HG03066 (cell line): ENCODE data around the gene TMEM255B.
"Not testable (repeated sequence)": the region's sequence is repeated elsewhere in the genome, so short reads cannot be mapped to it uniquely, and the experiment has no call there.

Experiments
- ATAC-seq: cut with Tn5 transposase; IDR thresholded peaks from one replicate; pipeline ENCODE4 v1.9.1; 2021; ENCODE audit warnings: low read depth; ENCODE audit not compliant: unreplicated experiment

Gene TMEM255B

DNA sequence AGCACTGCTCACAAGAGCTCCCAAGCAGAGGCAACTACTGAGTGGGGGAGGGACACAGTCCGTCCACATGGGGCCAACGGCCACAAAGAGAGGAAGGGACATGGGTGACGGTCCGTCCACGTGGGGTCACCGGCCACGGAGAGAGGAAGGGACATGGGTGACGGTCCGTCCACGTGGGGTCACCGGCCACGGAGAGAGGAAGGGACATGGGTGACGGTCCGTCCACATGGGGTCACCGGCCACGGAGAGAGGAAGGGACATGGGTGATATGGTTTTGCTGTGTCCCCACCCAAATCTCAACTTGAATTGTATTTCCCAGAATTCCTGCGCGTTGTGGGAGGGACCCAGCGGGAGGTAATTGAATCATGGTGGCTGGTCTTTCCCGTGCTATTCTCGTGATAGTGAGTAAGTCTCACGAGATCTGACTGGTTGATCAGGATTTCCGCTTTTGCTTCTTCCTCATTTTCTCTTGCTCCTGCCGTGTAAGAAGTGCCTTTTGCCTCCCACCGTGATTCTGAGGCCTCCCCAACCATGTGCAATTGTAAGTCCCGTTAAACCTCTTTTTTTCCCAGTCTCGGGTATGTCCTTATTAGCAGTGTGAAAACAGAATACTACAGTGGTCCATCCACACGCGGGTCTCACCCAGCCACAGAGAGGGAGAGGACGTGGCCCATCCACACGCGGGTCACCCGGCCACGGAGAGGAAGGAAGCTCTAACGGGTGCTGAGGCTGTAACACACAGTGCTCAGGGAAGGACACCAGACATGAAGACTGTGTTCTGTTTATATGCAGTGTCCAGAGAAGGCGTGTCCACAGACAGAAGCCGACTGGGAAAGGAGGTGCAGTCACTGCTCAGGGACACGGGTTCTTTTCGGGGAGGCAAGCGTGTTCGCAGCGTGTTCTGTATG lies 56.4 kb downstream of the TMEM255B start:
- ATAC-seq, result no peak

DNA sequence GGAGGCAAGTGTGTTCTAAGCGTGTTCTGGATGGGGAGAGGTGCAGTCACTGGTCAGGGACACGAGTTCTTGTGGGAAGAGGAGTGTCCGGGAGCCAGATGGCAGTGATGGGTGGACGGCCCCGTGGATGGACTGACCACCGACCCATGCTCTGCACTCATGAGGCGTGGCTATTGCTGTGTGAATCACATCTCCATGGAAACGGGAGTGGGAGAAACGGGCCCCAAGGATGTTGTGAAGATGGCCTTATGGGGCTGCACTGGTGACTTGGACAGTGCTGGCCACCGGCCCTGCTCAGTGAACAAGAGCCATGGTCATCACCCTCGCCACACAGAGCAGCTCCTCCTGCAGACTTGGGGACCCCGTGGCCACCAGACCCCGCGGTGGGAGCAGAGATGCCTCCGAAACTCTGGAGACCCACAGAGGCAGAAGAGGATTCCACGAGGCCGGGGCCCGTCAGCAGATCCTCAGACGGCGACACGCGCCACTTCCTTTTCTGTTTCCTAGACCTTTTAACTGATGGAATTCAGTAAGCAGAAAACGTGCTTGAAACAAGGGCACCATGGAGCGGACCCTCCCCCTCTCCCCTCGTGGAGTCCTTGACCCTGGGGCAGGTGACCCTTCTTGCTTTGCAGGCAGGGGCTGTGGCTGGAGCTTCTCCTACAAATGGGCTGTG lies 57.4 kb downstream of the TMEM255B start:
- no peak for ATAC-seq

DNA sequence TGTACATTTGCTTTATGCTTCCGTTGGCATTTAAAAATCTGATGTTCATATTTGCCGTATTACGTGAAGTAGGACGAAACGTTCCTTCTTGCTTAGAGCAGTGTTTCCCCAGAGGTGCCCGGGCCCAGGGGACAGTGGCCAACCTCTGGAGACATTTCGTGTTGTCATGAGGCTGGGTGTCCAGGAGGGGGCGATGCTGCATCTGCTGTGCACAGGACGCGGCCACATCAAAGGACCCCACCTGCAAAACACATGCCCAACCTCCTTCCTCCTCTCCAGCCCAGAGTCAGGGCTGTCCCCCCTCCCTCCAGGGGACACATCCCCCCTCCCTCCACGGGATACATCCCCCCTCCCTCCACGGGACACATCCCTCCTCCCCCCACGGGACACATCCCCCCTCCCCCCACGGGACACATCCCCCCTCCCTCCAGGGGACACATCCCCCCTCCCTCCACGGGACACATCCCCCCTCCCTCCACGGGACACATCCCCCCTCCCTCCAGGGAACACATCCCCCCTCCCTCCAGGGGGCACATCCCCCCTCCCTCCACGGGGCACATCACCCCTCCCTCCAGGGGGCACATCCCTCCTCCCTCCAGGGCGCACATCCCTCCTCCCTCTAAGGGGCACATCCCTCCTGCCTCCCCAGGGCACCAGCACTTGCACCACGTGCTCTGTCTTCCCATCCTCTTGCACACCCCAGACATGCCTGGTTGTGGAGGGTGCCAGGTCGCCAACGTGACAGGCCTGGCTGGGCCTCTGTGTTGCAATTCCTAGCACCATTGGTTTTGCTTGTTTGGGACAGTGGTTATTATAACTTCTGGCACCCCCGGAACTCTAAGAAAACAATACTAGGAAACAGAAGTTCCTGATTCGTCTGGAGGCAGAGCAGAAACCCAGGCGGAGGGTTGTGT lies 58.2 kb downstream of the TMEM255B start:
- no peak for ATAC-seq

DNA sequence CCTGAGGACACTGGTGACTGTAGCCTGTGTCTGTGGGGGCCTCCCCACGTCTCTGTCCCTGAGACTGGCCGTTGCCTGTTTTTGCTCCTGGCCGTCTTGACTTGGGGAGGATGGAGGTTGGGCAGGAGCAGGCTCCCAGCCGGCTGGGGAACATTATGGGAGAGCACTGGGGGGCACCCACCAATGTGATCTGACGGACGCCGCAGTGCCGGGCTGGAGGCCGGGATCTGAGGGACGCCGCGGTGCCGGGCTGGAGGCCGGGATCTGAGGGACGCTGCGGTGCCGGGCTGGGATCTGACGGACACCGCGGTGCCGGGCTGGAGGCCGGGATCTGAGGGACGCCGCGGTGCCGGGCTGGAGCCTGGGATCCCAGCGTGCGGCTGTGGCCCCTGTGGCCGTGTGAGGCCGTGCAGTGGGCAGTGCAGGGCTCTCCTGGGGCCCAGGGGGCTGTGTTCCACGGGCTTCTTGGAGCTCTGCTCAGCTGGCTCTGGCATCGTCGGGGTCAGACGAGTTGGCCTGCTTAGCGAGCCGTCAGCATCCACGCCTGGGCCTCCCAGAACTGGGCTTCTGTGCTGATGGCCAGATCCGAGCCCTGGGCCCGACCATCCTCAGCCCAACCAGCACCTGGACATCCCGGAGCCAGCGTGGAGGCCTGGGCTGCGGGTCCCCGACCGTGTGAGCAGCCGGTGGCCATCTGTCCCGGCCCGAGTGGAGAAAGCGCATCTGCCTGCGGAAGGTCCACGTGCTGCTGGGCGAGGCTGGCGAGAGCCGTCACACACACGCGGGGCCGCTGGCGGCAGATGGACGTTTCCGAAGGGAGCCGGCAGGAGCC lies 59.0 kb downstream of the TMEM255B start:
- no peak for ATAC-seq

DNA sequence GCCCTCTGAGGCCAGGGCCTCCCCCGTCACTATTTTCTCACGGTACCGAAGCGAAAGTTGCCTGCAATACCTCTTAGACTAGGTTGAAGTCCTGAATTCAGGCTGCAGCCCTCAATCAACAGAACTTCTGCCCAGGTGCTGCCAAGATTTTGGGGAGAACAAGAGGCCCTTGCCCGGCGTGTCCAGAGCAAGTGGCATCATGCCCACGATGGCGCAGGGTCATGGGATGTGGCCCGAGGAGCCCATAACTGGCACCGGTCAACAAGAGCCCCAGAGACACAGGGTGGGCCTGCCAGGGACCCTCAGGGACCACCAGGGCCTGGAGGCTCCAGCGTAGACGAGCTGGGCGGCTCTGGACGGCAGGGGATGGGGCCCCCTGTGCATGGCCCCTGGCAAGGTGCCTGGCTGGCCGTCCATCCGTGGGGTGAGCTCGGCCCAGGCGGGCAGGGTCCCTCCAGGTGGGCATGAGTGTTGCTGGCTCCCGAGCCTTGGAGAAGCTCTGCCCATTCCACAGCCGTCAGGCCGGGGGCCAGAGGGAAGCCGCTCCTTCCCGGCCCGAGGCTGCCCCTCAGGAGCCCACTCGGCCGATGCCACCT lies 59.8 kb downstream of the TMEM255B start:
- no peak for ATAC-seq

DNA sequence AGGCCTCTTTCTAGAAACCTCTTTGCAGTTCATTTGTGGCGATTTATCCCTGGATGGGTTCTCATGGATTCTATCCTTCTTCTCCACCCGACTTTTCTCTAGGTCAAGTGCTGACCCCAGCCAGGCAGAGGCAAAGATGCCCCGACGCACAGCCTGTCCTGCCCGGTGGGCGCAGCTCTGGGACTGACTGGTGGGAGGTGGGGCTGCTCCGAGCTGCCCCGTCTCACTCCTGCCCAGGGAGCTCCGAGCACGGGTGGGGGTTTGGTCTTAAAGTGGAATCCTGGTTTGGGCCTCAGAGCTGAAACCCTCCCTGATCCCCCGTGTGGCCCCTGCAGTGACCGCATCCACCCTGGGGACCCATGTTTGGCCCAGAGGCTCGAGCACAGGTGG lies 60.3 kb downstream of the TMEM255B start:
- no peak for ATAC-seq

DNA sequence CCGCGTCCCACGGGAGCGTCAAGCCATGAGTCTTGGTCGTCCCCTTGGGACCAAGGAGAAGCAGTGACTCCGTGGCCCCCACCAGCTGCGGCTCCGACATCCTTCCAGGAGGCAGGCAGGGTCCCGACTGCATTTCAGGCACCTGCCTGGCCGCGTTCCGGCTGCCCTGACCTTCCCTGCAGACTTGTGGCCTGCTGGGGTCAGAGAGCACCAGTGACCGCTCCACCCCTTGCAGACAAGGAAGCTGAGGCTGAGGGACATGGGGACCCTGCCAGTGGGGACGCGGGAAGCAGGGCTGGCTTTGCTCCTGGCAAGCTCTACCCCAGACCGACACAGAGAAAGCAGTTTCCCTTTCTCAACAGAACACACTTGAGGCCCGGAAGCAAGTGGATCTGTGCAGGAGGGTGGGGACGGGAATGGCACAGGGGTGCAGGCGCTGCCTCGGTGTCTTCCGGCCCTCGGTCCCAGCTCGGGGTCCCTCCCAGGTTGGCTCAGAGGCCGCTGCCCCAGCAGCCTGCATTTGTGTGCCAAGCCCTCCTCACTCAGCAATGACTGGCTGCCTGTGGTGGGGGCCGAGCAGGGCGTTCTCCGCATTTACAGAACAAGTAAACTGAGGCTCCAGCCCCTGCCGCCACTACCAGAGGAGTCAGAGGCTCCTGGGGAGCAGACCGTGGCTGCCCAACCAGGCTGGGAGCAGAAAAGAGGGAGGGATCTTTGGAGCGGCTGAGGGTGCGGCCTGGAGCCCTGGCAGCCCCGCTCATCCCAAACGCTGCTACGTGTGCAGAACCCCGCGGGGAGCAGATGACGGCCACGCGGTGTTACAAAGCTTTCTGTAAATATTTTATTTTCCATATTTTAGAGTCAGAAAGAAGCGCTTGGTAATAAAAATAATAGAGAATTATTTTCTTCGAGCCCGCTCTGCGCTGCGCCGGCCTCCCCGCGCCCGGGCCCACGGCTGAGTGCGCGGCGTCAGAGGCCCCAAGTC lies 61.0 kb downstream of the TMEM255B start:
- no peak for ATAC-seq

DNA sequence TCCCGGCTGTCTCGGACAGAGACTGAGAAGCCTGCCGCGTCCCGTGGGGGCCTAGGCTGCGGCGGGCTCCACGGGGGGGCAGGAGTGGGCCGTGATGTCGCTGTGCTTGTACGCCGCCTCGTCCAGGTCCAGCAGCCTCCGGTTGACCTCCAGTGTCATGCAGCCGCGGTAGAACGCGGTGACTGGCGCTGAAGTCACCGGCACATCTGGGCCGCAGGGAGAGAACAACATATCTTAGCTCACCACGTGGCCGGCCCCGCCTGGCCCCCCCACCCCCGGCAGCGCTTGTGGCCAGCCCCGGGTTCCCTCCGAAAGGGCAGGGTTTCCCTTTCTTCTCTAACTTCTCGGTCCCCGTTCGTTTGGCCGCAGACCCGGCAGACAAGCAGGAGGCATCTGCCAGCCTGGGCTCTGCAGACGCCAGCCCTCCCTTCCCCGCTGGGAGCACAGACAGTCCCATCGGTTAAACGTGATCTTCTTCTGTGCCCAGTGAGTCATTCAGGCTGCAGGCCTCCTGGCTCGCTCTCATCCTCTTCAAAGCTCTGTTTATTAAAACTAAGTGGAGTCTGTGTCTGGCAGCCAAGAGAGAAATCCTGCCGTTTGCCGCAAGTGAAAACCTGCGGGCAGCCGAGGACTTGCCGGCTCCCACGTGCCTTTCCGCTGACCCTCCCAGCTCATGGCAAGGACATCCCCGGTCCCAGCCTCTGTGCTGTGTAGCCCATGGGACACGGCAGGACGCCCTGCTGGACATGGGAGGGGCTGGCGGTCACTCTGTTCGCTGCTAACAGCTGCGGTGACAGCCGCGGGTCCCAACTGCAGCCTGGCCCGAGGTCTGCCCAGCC lies 62.0 kb downstream of the TMEM255B start:
- ATAC-seq, result no peak

DNA sequence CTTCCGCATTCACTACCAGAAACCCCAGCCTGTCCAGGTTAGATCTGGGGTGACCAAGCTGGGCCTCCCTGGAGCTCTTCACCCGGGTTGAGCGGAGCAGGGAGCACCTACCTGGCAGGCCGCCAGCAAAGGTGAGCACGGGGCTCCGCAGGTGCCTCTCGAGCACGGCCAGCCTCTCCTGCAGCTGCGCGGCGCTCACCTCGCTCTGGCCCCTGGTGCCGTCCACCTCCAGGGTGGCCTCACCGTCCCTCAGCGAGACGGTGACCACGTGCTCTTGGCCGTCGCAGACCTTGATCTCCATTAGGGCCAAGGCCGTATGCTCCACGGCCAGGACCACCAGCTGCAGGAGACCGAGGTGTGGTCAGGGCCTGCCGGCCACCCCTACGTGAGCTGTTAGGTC lies 62.8 kb downstream of the TMEM255B start:
- ATAC-seq, result no peak

DNA sequence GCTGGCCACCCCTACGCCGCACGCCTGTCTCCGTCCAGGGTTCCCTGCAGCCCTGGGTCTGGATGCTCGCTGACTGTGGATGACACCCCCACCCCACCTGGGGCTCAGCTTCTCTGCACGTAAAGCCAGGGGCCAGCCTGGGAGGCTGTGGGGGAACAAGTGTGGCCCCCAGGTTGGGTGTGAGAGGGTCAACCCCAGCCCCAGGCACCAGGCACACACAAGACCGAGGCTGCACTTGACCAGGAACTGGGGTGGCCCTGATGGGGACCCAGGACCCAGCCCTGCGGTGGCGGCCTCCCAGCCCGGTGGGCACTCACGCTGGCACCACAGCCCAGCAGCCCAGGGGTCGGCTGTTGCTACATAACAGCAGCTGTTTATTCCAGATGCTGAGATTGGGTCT lies 63.2 kb downstream of the TMEM255B start:
- no peak for ATAC-seq

DNA sequence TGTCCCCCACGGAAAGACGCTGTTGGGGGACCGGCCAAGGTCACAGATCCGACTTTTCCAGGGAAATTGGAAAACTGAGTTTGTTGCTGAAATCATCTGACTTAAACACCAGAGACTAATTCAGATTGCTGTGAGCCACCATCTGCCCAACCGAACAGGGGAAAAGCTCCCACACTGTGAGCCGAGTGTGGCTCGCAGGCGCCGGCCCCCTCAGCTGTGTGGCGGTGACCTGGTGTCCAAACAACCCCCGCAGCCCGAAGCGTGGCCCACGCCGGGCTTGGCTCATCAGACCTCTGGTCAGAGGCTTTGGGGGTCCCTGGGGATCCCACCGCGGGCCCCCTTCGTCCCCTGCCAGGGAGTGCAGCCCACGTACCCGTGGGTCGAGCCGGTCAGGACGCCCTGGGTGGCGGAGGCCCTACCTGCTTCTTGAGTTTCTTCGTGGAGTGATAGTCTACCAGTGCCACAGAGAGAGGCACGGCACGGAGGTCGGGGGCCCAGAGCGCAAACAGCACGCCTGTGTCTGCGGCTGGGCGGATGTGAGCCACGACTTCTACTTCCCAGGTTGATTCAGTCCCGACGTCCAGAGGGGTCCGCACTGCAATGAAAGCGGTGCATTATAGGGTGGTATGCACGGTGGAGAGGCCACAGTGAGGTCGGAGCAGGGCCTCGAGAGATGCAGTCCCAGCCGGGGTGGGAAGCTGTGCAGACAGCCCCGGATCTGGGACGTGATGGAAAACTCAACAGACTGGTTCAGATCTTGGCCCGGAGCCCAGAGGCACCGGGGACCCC lies 64.1 kb downstream of the TMEM255B start:
- no peak for ATAC-seq

DNA sequence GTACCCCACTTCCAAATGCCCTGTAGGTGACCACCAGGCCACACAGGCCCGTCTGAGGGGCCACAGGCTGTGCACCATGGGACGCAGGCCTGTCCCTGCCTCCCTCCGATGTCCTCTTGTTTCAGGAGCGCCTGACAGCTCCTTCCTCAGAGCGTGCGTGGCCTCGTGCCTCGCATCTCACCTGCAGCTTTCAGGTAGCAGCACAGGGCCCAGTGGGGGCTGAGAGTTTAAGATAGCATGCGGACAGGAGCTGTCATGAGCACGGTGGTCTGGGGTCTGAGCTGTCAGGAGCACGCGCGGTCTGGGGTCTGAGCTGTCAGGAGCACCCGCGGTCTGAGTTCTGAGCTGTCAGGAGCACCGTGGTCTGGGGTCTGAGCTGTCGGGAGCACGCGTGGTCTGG lies 64.7 kb downstream of the TMEM255B start:
- no peak for ATAC-seq

DNA sequence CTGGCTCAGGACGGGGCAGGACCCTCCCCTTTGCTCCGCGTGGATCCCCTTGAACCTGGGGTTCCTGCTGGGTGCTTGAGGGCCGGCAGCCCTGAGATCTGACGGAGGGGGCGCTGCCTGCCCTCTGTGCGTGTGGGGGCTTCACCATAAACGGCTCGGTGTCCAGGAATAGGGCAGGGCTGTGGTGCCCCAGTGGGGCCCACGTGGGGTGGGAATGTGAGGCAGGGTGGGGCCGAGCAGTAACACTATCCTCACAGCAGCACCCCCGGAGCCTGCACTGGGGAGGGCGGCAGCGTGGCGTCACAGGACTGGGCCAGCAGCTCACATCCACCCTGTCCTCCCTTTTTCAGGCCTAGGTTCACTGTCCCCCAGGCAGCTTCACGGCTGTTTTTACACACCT lies 66.8 kb downstream of the TMEM255B start:
- no peak for ATAC-seq

DNA sequence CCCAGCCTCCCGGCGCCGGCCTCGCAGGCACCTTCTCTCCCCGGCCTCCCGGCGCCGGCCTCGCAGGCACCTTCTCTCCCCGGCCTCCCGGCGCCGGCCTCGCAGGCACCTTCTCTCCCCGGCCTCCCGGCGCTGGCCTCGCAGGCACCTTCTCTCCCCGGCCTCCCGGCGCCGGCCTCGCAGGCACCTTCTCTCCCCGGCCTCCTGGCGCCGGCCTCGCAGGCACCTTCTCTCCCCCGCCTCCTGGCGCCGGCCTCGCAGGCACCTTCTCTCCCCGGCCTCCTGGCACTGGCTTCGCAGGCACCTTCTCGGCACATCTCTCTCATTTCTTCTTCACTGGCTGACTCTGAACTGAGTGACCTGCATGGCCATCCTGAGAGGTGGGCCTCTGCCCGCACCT lies 67.4 kb downstream of the TMEM255B start:
- not testable (repeated sequence) for ATAC-seq

DNA sequence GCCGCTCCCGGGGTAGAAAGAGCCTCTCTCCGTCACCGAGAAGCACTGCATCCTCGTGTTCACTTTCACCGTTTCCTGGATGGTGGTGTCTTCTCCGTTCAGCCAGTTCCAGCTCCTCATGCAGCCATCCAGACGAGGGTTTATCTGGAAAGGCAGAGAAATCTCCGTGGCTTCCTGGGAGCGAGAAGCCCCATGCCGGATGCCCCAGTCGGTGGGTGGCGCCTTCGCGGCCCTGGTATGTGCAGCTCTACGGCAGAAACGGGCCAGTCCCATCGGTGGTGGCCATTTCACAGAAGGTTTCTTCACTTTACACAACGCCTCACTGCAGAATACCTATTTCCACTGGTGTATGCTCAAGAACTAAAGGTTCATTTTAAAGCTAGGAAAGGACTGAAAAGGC lies 68.0 kb downstream of the TMEM255B start:
- ATAC-seq, result no peak

DNA sequence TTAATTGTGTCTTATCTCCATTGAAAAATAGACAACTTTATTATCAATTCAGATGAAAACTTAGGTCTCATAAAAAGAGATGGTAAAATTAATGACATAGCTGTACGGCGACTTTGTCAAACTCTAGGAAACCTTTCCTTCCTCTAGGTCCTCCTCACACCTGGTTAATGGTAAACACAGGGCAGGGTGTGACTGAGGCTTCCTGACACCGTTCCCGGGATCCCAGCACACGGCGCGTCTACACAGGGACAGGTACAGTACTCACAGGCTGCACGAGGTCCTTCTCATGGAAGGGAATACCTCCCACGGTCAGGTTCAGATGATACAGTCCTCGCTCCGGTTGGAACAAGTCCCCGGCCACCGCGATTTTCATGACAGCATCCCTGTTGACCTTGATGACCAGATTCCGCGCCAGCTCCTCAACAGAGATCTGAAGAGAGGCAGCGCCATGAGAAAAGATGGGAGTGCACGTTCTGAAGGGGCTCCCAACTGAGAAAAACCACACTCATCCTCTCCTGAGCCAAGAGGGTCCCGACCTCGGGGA lies 69.3 kb downstream of the TMEM255B start:
- no peak for ATAC-seq
